ENCODE results near the gene GCLM. TPM values are rescaled to one million over a fixed set of nuclear protein-coding genes. Genes with fewer than 3 reads are reported as not detected.

Gene GCLM
- total and polyA plus RNA-seq, 9 of the 15 experiments (the other 6 are each of a cell fraction or from before 2014, with no cell fraction given) = 9.3 to 71.6 (median 24.5) TPM

- TF ChIP-seq HDAC8 (tag; IDR thresholded peaks at IDR 0.05) (no peak), TFAP4 (CRISPR knock-in tag; IDR thresholded peaks at IDR 0.05; ENCODE audit: borderline replicate concordance) (peak; percentile 44; the same call in 1 of the 2 replicates), KAT8 (IDR thresholded peaks at IDR 0.05; ENCODE audit: low read depth) (no peak), TAL1 (IDR thresholded peaks at IDR 0.05) (no peak), ZNF583 (CRISPR knock-in tag; IDR thresholded peaks at IDR 0.05) (no peak), SRSF1 (IDR thresholded peaks at IDR 0.05; ENCODE audit: low read depth, low read length) (no peak), KLF10 (CRISPR knock-in tag; IDR thresholded peaks at IDR 0.05) (no peak), RUNX1 (IDR thresholded peaks at IDR 0.05; ENCODE audit: low read depth) (no peak), BRF1 (IDR thresholded peaks at IDR 0.05; ENCODE audit: borderline replicate concordance, extremely low read depth, insufficient read length) (no peak), ZBTB12 (CRISPR knock-in tag; IDR thresholded peaks at IDR 0.05) (no peak), BMI1 (IDR thresholded peaks at IDR 0.05; ENCODE audit: low read length) (no peak), NCOA6 (IDR thresholded peaks at IDR 0.05) (peak; percentile 47), BRD4 (IDR thresholded peaks at IDR 0.05) (no peak), TAF15 (IDR thresholded peaks at IDR 0.05; ENCODE audit: low read depth, low read length) (no peak), HMGN3 (IDR thresholded peaks at IDR 0.05; ENCODE audit: borderline replicate concordance, extremely low read depth, insufficient read length, low read depth, low read length) (no peak), TSHZ1 (CRISPR knock-in tag; IDR thresholded peaks at IDR 0.05) (no peak), ADNP (tag; IDR thresholded peaks at IDR 0.05) (no peak), GTF3C2 (IDR thresholded peaks at IDR 0.05; ENCODE audit: borderline replicate concordance, extremely low read depth, insufficient read length) (no peak), GTF2B (IDR thresholded peaks at IDR 0.05; ENCODE audit: extremely low read depth, insufficient read length) (no peak)
Observed at GRCh38 chr1:93846206-93846991, 62.8 kb downstream of the GCLM start (continued).

All from K562 (cell line).